ENCODE data around the gene TRMT61A. TPM values are rescaled to one million over a fixed set of nuclear protein-coding genes. Genes with fewer than 3 reads are reported as not detected.

TRMT61A gene
- total and polyA plus RNA-seq, 2 of the 13 experiments (the other 11 are each of a cell fraction or from before 2014, with no cell fraction given), result 6.5 to 13.6 TPM

- TF ChIP-seq, protein P1, sequence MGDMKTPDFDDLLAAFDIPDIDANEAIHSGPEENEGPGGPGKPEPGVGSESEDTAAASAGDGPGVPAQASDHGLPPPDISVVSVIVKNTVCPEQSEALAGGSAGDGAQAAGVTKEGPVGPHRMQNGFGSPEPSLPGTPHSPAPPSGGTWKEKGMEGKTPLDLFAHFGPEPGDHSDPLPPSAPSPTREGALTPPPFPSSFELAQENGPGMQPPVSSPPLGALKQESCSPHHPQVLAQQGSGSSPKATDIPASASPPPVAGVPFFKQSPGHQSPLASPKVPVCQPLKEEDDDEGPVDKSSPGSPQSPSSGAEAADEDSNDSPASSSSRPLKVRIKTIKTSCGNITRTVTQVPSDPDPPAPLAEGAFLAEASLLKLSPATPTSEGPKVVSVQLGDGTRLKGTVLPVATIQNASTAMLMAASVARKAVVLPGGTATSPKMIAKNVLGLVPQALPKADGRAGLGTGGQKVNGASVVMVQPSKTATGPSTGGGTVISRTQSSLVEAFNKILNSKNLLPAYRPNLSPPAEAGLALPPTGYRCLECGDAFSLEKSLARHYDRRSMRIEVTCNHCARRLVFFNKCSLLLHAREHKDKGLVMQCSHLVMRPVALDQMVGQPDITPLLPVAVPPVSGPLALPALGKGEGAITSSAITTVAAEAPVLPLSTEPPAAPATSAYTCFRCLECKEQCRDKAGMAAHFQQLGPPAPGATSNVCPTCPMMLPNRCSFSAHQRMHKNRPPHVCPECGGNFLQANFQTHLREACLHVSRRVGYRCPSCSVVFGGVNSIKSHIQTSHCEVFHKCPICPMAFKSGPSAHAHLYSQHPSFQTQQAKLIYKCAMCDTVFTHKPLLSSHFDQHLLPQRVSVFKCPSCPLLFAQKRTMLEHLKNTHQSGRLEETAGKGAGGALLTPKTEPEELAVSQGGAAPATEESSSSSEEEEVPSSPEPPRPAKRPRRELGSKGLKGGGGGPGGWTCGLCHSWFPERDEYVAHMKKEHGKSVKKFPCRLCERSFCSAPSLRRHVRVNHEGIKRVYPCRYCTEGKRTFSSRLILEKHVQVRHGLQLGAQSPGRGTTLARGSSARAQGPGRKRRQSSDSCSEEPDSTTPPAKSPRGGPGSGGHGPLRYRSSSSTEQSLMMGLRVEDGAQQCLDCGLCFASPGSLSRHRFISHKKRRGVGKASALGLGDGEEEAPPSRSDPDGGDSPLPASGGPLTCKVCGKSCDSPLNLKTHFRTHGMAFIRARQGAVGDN (CRISPR knock-in tag; IDR thresholded peaks at IDR 0.05), result peak; percentile 65
- no peak for TF ChIP-seq MIER3 (CRISPR knock-in tag; IDR thresholded peaks at IDR 0.05; ENCODE audit: borderline replicate concordance)
- no peak for TF ChIP-seq CREM (IDR thresholded peaks at IDR 0.05)
- no peak for TF ChIP-seq CREM (CRISPR knock-in tag; IDR thresholded peaks at IDR 0.05)
- TF ChIP-seq KDM4B (CRISPR knock-in tag; IDR thresholded peaks at IDR 0.05), result peak; percentile 58; the same call in 1 of the 2 replicates
- TF ChIP-seq MYC (CRISPR knock-in tag; IDR thresholded peaks at IDR 0.05; ENCODE audit: borderline replicate concordance), result peak; percentile 85; the same call in 1 of the 2 replicates
- TF ChIP-seq CENPX (CRISPR knock-in tag; IDR thresholded peaks at IDR 0.05), result no peak
- TF ChIP-seq NFYC (CRISPR knock-in tag; IDR thresholded peaks at IDR 0.05), result no peak
- TF ChIP-seq, protein P2, sequence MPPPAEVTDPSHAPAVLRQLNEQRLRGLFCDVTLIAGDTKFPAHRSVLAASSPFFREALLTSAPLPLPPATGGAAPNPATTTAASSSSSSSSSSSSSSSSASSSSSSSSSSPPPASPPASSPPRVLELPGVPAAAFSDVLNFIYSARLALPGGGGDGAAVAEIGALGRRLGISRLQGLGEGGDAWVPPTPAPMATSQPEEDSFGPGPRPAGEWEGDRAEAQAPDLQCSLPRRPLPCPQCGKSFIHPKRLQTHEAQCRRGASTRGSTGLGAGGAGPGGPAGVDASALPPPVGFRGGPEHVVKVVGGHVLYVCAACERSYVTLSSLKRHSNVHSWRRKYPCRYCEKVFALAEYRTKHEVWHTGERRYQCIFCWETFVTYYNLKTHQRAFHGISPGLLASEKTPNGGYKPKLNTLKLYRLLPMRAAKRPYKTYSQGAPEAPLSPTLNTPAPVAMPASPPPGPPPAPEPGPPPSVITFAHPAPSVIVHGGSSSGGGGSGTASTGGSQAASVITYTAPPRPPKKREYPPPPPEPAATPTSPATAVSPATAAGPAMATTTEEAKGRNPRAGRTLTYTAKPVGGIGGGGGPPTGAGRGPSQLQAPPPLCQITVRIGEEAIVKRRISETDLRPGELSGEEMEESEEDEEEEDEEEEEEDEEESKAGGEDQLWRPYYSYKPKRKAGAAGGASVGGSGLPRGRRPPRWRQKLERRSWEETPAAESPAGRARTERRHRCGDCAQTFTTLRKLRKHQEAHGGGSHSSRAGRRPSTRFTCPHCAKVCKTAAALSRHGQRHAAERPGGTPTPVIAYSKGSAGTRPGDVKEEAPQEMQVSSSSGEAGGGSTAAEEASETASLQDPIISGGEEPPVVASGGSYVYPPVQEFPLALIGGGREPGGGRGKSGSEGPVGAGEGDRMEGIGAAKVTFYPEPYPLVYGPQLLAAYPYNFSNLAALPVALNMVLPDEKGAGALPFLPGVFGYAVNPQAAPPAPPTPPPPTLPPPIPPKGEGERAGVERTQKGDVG (CRISPR knock-in tag; IDR thresholded peaks at IDR 0.05; ENCODE audit: borderline replicate concordance), result no peak
- TF ChIP-seq TERF1 (CRISPR knock-in tag; IDR thresholded peaks at IDR 0.05), result no peak
- no peak for TF ChIP-seq ZNF10 (CRISPR knock-in tag; IDR thresholded peaks at IDR 0.05; ENCODE audit: borderline replicate concordance, low read depth)
- no peak for TF ChIP-seq TCF7L2 (IDR thresholded peaks at IDR 0.05; ENCODE audit: low read depth, low read length)
- no peak for TF ChIP-seq E2F2 (CRISPR knock-in tag; IDR thresholded peaks at IDR 0.05; ENCODE audit: borderline replicate concordance)
- no peak for TF ChIP-seq HNF4A (CRISPR knock-in tag; IDR thresholded peaks at IDR 0.05)
- TF ChIP-seq CAMTA2 (CRISPR knock-in tag; IDR thresholded peaks at IDR 0.05; ENCODE audit: borderline replicate concordance), result no peak
- TF ChIP-seq CENPBD1 (CRISPR knock-in tag; IDR thresholded peaks at IDR 0.05; ENCODE audit: borderline replicate concordance, low read depth), result no peak; the same call in 1 of the 2 replicates
Observed at GRCh38 chr14:103562429-103563225, 33.6 kb downstream of the TRMT61A start, which contains the start of the genes BAG5 and COA8 (continued).
